Central memory CD4-positive, alpha-beta T cell (primary cell): Measurements from ENCODE around the gene ABCC1.
"Not testable (repeated sequence)": the region's sequence is repeated elsewhere in the genome, so short reads cannot be mapped to it uniquely, and the experiment has no call there.

Experiments used
- DNase-seq: peaks from one replicate; pipeline ENCODE4 v3.0.0; 2022

ABCC1 gene

DNA sequence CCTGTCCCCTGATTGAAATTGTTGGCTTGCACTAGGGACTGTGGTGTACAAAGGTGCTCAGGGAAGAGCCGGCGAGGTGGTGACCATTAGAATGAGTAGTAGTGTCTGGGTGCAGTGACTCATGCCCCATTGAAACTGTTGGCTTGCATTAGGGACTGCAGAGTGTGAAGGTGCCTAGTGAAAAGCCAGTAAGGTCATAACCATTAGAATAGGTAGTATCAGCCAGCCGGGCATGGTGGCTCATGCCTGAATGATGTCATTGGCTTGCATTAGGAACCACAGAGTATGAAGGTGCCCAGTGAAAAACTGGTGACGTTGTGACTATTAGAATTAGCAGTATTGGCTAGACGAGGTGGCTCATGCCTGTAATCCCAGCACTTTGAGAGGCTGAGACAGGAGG, 195.0 kb downstream of the ABCC1 start:
- DNase-seq = no peak

- no peak for DNase-seq
Measured at GRCh38 chr16:16145286-16145685, 195.9 kb downstream of the ABCC1 start.

- DNase-seq = no peak
Measured at GRCh38 chr16:16146380-16147315, 197.2 kb downstream of the ABCC1 start.

DNA sequence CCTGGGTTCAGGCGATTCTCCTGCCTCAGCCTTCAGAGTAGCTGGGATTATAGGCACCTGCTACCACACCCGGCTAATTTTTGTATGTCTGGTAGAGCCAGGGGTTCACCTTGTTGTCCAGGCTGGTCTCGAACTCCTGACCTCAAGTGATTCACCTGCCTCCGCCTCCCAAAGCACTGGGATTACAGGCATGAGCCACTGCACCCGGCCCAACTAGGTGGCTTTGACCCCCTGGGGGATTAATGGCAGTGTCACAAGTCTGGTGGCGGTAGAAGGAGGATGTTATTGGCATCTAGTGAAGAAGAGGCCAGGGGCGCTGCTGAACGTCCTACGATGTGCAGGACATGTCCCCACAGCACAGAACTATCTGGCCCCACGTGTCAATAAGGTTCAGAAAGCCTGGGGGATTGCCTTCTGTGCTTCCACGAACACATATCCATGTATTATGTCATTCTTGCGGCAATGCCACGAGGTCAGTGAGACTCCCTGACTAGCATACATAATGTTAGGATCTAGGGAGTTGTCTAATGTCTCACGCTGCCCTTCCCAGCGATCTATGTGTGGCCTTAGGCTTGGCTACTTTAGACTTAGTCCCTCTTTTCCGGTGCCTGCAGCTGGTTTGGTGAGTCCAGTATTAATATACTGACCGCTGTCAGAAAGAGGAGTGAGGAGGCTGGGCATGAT, 198.0 kb downstream of the ABCC1 start:
- no peak for DNase-seq

DNA sequence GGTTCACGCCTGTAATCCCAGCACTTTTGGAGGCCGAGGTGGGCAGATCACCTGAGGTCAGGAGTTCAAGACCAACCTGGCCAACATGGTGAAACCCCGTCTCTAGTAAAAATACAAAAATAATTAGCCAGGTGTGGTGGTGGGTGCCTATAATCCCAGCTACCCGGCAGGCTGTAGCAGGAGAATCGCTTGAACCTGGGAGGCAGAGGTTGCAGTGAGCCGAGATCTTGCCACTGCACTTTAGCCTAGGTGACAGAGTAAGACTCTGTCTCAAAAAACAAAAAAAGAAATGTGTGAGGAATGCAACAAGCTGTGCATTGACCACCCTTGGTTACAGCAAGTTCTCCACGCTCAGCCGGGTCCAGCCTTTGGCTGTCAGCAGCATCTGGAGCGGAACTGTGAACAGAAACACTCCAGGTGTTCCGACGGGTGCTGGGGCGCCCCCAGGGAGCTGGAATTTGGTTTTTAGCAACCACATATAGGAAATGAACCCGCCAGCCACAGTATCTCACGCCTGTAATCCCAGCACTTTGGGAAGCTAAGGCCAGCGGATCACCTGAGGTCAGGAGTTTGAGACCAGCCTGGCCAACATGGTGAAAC, 198.7 kb downstream of the ABCC1 start:
- DNase-seq = not testable (repeated sequence)

GRCh38 chr16:16148755-16149154, 199.3 kb downstream of the ABCC1 start:
- DNase-seq = no peak

GRCh38 chr16:16149710-16150116, 200.3 kb downstream of the ABCC1 start:
- no peak for DNase-seq

GRCh38 chr16:16150117-16150877, 200.9 kb downstream of the ABCC1 start:
- no peak for DNase-seq

DNA sequence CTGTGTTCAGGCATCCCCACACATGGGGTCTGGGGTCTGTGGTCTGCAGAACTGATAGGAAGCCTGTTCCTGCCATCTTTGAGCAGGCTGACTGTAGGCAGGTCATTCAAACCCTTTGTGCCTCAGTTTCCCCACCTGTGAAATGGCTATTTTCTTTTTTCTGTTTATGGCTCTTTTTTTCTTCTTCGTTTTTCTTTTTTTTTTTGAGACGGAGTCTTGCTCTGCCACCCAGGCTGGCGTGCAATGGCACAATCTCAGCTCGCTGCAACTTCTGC, 201.4 kb downstream of the ABCC1 start:
- DNase-seq = no peak

DNA sequence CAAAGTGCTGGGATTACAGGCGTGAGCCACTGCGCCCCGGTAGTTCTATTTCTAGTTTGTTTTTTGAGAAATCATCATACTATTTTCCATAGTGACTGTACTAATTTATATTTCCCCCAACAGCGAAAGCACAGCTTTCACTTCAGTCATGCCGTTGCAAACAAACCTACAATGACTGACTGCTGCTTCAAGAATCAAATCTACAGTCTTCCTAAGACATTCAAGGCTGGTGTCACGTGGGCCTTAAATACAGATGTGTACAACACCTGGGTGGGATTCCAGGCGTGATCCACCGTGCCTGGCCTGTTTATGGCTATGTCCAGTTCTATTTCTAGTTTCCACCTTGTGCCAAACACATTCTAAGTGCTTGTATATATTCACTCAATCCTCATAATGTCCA, 201.9 kb downstream of the ABCC1 start:
- DNase-seq = no peak

GRCh38 chr16:16153000-16153399, 203.6 kb downstream of the ABCC1 start:
- DNase-seq = not testable (repeated sequence)

- DNase-seq = no peak
Measured at GRCh38 chr16:16154281-16154951, 205.0 kb downstream of the ABCC1 start.

DNA sequence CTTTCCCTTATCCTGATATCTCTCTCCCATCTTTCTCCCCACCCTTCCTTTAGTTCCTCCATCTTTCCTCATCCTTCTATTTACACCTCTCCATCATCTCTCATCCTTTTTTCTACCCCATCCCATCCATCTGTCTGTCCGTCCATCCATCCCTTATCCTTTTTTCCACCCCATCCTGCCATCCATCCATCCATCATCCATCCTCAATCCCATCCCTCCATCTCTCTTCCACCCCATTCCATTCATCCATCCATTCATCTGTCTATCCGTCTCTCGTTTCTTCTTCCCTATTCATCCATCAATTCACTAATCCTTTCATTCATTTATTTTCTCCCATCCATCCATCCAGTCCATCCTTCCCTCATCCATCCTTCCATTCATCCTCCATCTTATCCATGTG, 205.8 kb downstream of the ABCC1 start:
- no peak for DNase-seq

- no peak for DNase-seq
Measured at GRCh38 chr16:16157166-16157565, 207.8 kb downstream of the ABCC1 start.

- DNase-seq = no peak
Measured at GRCh38 chr16:16158082-16158658, 208.8 kb downstream of the ABCC1 start.

- DNase-seq = no peak
Measured at GRCh38 chr16:16158741-16159374, 209.4 kb downstream of the ABCC1 start.

DNA sequence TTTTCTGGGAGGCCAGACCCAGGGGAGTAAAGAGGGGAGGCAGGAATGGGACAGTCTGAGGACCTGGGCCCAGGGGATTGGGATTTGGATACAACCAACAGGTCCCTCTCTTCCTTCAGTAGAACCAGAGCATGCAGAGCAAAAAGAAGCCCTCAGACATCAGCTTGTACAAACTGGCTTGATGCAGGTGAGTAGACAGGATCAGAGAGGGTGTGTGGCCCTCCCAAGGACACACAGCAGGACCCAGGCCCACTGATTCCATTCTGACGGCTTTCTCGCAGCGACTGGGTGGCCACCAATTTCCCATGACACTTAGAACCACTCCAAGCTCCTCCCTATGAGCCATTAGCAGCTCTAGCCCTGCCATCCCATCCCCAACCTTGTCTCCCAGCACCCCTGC, 210.2 kb downstream of the ABCC1 start:
- DNase-seq = no peak

DNA sequence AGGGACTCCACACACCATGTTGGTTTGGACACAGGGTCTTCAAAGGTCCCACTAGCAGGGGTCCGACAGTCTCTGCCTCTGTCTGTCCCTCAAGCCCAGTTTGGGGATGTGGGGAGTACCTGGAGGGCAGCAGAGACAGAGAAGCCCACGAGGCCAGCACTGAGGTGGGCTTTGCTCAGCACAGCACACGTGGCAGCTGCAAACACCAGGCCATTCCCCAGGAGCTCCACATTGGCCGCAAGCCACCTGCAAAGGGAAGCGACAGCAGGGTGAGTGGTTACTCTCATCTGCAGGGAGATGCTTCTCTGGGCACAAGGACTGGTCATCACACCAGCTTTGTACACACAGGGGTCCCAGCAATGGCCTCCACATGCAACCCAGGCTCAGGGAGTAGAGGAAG, 211.9 kb downstream of the ABCC1 start:
- no peak for DNase-seq

GRCh38 chr16:16161840-16162239, 212.4 kb downstream of the ABCC1 start:
- not testable (repeated sequence) for DNase-seq

DNA sequence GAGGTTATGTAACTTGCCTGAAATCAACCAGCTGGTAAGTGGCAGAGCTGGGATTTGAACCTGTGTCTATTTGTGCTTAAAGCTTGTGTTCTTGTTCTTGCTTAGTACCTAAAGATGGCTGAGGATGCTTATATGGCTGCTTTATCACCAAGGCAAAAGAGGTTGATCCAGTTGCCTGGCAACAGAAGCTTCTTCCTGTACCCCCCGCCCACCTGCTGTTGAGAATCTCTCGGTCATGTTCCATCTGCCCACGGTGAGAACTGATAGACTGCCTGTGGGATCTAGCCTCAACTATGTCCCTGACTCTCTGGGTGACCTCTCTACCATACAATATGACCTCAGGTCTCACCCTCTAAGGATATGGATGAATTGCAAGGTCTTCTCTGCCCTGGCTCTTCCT, 213.2 kb downstream of the ABCC1 start:
- no peak for DNase-seq

- DNase-seq = no peak
Measured at GRCh38 chr16:16163109-16163508, 213.7 kb downstream of the ABCC1 start.

GRCh38 chr16:16163571-16163970, 214.2 kb downstream of the ABCC1 start:
- DNase-seq = no peak
